HG02763 (cell line): Measurements from ENCODE around the gene OBSL1.

Experiments used
- ATAC-seq: cut with Tn5 transposase; IDR thresholded peaks from one replicate; pipeline ENCODE4 v1.9.1; 2021; ENCODE audit warnings: mild to moderate bottlenecking, moderate library complexity; ENCODE audit not compliant: unreplicated experiment

The OBSL1 gene

DNA sequence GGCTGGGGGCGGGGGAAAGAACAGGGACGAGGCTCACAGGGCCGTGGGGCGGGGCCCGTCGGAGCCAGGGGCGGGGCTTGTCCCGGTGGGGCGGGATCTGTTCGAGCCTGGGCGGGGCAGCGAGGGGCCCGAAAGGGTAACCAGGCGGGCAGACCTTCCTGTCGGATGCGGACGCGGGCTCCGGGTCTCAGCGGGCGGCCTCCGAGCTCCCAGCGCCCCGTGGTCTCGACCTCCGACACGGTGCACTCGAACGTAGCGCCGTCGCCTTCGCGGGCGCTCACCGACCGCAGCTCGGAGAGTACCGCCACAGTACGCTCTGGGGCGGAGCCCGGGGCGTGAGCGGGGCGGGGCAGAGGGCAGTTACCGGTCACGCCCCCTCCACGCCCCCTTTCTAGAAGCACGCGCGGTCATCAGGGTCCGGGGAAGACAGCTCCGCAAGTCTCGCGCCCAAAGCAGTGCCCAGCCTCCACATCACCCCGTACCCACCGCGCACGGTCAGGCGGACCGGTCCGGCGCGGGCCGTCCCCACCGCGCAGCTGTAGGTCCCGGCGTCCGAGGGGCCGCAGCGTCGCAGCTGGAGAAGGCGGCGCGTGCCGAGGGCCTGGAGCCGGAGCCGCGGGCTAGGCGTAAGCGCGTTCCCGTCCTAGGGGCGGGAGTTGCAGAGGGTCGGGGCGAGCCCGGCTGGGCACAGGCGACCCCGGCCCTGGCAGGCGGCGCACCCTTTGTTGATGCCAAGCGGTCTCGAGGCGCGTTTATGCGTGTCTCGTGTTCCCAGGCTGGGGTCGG is 18.8 kb downstream of the OBSL1 start:
- ATAC-seq = peak; percentile 82

DNA sequence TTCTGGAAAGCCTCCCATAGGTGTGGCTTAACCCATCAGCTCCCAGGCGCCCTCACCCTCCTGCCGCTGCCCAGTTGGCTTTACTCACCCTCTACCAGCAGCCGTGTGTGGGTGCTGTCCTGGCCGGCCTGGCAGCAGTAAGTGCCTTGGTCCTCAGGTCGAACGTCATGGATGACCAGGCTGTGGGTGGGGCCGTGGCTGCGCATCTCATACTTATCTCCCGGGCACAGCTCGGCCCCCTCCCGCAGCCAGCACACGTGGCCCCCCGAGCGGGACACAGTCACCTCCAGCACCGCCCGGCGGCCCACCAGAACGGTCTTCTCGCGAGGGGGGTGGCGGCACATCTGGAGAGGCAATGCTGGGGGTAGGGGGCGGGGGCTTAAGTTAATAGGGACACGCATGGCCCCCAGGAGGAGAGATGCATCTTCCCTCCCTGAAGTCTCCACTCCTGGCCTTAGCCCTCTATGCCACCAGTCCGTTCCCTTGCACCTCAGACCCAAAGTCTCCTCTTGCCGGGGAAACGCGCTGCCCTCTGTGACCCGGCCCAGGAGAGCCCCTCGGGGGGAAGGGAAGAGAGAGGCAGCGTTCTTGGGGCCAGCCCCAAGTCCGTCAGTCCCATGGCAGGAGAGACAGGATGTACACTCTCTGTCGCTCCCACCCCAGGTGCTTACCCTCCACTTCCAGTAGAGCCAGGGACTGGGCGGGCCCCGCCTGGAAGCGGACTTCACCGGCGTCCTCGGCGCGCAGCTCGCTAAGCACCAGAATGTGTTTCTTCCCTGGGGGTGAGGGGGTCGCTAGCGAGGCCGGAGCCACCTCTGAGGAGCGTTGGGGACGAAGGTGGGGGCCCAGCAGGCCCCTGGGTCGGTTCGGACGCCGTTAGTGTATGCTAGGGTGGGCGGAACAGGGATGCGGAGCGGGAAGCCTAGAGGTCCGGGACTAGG is 19.6 kb downstream of the OBSL1 start:
- peak; percentile 18 for ATAC-seq

DNA sequence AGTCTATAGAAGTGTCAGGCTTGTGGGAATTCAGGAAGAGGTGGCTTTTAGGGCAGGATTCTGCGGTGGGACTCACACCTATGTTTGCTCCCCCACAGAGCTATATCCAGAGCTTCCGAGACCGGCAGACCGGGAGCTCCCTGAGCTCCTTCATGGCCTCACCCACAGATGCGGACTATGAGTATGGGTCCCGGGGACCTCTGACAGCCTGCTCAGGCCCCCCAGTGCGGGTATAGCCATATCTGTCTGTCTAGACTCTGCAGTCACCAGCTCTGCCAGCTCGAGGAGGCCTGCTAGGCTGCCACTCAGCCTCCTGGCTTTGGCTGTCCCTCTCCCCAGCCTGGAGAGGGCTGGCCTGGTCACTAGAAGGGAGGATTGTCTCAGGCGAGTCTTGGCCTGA is 21.7 kb downstream of the OBSL1 start:
- no peak for ATAC-seq

DNA sequence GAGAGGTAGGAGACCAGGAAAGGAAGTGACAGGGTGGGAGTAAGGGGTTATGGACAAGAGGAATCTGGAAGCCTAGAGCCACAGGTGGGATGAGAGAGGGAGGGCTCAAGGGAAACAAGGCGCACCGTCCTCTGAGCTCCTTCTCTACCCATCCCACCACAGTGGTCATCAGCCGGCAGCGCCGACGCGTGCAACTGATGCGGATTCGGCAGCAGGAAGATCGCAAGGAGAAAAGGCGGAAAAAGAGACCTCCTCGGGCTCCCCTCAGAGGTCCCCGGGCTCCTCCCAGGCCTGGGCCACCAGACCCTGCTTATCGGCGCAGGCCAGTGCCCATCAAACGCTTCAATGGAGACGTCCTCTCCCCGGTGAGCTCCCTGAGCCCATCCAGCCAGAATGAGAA is 22.3 kb downstream of the OBSL1 start:
- no peak for ATAC-seq

DNA sequence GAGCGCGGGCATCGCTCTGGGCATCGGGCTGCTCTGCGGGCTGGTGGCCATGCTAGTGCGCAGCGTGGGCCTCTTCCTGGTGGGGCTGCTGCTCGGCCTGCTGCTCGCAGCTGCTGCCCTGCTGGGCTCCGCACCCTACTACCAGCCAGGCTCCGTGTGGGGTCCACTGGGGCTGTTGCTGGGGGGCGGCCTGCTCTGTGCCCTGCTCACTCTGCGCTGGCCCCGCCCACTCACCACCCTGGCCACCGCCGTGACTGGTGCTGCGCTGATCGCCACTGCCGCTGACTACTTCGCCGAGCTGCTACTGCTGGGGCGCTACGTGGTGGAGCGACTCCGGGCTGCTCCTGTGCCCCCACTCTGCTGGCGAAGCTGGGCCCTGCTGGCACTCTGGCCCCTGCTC is 23.7 kb downstream of the OBSL1 start:
- no peak for ATAC-seq

DNA sequence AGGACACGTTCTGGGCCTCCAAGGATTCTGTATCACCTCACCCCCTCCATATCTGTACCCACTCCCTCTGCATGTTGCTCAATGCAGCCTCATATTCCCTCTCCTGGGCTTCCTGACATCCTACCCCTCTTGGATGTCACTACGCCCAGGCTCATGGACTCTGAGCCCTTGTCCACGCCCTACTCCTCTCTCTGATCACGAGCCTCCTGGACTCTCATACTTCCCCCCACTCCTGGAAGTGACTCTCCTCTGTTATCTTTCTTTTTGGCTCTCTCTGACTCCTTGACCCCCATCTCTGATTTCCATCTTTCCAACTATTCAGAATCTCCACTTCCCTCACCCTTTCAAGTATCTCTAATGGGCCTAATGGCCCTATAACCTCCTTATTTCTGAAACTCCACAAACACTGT is 25.4 kb downstream of the OBSL1 start:
- ATAC-seq = no peak

DNA sequence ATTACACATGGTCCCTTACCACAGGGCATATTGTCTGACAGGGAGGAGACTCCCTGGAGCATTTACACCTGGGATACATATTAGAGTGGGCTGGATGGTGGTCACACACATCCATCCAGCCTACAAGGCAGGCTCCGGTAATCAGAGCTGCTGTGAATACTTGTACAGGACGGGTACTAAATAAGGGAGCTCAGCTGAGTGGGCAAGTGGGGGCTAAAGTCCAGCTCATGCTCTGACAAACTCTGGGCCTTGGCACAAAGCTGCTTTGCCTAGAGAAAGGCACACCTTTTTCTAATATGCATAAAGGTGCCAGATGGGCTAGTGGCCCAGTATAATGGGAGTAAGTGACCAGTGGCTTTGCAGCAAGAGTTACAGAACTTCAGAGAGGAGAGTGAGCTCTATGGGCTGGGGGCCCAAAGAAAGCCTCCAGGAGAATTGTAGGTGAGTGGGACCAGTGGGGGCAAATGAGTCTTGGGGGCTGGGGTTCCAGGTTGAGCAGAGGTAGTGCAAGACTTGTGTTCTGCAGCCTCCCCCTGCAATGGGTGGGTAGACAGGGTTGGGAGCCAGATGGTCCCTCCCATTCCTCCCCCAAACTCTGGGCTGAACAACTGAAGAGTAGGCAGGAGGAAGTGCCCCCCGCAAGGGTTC is 25.9 kb downstream of the OBSL1 start:
- ATAC-seq = no peak

DNA sequence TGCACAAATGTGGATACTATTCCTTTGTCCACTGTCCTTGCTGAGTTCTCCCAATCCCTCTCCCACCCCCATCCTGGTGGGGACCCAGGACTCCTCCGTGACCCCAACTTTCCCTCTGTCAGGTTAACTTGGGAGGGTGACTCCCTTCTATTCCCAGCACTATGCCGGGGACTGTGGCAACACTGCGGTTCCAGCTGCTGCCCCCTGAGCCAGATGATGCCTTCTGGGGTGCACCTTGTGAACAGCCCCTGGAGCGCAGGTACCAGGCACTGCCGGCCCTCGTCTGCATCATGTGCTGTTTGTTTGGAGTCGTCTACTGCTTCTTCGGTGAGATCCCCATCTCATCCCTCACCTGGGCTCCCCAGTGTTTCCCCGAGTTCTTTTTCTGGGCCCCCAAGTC is 26.8 kb downstream of the OBSL1 start:
- no peak for ATAC-seq

DNA sequence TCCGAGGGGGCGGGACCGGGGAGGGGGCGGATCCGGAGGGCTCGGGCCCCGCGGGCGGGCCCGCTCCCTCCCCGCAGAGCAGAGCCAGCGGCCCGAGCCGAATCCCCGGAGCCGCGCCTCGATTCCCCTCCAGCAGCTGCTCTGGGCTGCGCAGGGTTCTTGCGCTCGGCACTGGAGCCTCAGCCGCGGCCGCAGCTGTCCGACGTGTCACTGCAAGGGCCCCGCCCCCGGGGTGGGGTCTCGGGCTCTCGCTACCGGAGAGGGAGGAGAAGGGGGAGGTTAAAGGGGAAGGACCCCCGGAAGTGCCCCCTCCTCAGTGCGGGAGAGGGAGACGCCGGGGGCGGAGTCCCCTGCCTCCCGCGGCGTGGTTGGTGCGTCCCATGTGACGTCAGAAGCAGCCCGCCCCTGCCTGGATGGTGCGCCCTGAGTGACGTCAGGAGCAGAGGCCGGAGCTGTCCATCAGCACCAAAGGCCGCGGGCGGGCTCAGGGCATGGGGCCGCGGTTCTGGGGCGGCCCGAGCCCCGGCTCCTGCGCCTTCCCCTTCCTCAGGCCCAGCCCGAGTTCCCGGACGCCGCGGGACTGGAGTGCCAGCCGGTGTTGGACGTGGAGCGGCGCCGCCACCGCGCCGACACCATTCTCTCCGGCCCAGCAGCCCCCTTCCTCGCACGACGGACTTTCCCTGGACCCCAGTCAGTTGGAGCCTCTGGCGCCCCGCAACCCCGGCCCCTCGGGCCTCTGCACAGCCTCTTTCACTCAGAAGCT is 27.6 kb downstream of the OBSL1 start, which contains the start of the genes CHPF and TMEM198:
Gene CHPF (minus strand): TSS at position 214 of the 763 bp plus-strand sequence. CDS start 271 bp downstream, outside the sequence.
Gene TMEM198 (plus strand): TSS at position 433 of the 763 bp plus-strand sequence. CDS start 700 bp downstream, outside the sequence.
- peak; percentile 80 for ATAC-seq

DNA sequence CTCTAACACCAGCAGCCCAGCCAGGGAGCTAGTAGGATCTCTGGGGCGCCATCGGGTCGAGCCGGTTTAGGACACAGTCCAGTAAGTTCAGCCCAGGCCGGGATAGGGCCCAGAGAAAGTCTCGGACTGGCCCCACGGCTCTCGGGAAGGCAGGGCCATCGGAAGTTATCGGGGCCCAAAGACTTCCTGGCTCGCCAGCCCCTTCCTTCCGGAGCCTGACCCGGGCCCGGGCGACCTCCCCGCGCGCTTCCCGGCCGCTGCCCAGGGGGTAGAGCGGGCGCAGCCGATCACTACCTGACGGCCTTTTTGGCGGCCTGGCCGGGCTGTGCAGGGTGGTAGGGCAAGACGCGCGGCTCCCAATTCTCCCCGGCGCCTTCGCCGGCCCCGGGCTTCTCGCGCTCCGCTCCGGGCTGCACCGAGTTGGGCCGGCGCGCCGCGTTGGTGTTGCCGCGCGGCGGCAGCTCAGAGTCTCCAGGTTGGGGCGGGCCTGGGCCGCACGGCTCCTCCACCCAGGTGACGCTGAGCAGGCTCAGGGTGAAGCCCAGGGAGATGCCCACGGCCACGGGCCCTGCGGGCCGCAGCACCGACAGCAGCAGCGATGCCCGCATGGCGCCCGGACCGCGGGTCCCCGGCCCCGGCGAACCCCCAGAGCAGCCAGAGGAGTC is 28.3 kb downstream of the OBSL1 start:
- ATAC-seq = peak; percentile 25

DNA sequence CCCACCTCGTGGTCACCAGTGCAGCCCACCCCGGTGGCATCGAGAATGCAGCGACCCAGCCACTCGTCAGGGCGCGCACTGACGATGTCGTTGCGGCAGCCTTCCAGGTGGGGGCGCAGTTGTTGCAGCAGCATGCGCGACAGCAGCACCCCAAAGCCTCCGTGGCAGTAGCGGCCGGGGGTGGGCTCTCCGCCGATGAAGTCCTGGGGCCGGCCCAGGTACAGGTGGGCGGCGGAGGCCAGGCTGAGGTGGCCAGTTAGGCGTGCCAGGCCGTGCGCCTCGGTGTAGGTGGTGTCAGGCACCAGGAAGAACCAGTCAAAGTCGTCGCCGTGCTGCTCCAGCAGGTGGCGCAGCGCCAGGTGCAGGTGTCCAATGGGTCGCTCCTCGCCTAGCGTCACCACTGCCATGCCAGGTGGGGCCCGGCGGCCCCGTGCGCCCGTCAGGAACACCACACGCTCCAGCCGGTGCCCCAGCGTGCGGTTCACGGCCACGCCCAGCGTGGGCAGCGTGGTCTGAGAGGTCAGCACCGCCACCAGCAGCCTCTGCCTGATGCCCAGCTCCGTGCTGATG is 29.6 kb downstream of the OBSL1 start:
- peak; percentile 43 for ATAC-seq

DNA sequence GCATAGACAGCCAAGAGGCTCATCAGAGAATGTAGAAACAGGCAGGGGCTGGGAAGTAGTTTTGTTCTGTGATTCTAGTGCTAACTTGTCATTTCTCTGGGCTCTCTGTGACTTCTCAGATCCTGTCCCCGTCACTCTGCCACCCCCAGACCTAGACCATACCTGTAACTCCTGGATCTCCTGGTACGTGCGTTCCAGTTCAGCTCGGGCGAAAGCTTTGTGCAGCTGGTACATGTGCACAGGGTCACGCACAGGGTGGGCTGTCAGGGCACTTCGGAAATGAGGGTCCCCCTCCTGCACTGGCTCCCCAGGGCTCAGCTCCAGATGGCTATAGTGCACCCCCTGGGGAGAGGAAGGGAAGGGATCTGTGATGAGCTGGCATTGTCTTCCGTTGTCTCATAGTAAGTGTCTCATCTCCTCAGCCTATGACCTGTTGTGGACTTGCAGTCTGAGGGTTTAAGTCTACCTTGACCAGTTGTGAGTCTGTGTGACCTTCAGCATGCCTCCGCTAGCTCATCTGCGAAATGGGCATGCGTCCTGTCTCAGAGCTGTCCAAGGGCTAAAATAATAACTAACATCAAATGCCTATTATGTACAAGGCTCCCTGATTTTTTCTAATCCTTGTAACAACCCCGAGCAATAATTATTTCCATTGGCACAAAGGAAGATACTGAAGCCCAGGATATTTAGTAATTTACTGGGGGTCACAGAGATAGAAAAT is 30.4 kb downstream of the OBSL1 start:
- no peak for ATAC-seq

DNA sequence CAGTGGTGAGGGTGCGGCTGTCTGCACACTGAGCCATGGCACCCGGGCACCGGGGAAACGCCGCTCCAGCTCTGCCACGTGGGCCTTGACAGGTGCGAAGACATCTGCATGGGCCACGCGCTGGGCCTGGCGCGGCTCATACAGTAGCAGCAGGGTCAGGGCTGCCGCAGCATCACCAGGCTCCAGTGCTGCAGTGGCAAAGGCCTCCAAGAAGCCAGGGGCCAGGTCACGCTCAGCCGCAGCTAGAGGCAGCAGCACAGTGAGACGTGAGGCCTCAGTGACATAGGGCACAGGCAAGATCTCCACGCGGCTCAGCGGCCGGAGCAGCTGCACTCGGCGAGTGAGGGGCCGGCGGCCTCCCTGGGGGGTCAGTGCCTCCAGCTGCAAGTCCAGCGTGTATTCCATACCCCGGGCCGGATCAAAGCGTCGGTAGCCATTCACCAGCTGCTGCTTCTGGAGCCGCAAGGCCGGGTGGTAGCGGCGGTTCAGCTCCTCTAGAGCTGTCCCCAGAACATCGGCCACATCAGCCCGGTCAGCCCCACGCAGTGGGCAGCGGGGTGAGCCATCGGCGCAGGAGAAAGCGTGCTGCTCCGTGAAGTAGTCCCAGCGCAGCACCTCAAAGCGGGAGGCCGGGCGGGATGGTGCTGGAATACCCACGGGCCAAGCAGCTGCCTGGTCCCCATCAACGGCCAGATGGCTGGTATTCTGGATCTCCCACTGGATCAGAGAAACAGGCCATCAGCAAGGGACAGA is 31.2 kb downstream of the OBSL1 start:
- ATAC-seq = no peak

DNA sequence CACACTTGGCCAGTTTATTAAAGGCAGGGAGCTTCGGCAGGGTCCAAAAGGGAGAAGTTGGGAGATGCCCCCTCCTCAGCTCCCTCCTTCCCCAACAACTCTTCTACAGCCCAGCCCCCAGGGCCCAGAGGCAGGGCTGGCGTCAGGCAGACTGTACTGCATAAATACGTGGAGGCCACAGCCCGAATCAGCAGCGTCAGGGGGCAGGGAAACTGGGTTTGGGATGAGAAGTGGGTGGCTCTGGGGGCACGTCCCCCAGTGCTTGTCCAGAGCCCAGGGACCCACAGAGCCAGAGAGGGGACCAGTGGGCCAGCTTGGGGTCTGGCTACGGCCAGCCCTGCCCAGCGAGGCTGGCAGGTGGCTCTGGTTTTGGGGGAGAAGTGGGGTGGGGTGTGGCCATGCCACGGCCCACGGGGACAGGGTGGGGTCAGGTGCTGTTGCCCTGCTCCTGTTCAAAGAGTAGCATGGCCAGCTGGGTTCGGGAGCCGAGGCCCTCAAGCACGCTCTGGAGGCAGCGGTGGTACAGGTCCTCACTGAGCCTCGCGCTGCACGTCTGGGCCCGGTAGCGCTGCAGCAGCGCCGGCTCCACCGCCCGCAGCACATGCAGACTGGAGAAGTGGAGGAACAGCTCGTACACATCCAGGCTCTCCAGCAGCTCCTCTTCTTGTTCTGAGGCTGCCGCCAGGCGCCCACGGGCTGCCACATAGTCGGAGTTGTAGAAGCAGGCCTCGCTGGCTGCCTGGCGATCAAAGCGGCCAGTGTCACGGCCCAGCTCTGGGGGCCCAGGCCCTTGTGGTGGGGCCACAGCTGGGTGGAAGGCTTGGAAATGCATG is 32.2 kb downstream of the OBSL1 start:
- no peak for ATAC-seq

DNA sequence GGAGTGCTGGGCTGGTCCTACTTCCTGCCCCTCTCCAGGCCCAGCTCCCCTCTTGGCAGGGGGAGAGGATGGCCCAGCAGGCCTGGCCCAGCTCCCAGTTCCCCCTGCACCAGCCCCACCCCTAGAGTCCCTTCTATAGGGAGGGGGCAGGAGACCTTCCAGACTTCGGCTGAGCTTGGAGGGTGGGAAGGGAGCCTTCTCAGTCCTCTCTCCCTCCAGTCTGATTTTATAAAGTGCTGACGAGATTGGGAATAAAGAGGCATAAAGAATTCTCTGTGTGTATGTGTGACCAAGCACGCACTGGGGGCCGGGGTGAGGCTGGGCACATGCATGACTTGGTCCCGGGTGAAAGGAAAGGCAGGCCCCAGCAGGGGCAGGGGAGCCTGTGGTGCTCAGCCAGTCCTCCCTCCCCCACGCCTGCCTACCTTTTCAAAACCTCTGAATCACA is 32.8 kb downstream of the OBSL1 start:
- ATAC-seq = no peak

DNA sequence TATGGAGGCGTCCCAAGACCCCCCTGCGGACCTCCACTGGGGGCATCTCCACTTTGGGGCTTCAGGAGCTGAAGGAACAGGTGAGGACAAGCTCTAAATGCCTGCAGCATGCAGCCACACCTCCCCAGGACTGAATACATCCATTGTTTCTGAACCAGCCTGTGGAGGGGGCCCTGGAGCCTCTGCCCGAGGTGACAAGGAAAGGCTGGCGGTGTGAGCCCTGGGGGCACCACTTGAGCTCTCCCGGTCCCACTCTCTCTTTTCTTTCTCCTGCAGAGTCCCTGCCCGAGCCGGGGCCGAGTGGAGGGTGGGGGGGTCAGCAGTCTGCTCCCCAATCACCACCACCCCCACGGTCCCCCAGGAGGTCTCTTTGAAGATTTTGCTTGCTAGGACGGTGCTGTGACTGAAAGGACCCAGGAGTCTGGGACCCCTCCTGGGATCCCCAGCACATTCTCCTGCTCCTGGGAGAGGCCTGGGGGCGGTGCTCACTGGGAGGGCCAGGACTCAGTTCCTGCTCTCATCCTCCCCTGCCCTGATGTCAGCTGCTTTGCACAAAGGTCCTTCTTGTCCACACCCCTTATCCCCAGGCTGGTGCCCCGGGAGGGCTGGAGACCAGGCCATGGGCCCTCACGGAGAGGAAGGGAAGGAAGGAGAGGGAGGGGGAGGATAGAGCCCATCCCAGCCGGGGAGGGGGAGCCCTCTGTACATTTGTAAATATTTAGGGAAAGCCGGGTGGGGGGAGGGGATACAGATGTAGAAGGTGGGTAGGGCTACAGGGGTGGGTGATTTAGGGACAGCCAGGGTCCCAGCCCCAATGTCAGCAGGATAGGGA is 33.5 kb downstream of the OBSL1 start:
- ATAC-seq = no peak
